ENCODE data around the gene COMMD6.

DNA sequence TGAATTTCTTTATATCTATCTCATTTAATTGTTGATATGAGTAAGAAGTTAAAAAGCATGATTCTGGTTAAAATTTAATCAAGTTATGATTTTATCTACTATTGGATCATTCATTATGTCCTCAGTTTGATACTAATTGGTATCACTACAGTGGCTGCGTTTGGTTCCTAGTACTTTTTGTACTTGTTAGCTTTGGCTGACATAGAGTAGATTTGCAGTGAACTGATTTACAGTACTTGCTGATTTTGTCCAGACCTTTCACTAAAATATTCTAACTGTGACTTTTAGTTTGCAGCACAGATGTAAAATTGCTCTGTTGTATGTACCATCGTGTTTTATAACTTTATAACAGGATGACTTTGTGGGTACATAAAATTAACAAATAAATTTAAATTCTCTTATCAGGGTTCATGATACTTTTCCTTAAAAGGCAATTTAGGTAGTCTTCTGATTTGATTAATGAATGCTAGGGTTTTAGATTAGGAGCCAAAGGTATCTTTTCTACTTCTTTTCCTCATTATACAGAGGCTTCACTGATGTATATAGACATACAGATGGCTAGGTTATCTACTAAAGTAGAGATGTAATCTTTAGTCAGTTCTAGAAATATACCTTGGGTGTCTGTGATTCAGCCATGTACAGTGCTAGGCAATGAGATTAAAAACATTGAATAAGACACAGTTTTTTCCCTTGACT, 20.7 kb upstream of the COMMD6 start:
- TF ChIP-seq, protein P1, sequence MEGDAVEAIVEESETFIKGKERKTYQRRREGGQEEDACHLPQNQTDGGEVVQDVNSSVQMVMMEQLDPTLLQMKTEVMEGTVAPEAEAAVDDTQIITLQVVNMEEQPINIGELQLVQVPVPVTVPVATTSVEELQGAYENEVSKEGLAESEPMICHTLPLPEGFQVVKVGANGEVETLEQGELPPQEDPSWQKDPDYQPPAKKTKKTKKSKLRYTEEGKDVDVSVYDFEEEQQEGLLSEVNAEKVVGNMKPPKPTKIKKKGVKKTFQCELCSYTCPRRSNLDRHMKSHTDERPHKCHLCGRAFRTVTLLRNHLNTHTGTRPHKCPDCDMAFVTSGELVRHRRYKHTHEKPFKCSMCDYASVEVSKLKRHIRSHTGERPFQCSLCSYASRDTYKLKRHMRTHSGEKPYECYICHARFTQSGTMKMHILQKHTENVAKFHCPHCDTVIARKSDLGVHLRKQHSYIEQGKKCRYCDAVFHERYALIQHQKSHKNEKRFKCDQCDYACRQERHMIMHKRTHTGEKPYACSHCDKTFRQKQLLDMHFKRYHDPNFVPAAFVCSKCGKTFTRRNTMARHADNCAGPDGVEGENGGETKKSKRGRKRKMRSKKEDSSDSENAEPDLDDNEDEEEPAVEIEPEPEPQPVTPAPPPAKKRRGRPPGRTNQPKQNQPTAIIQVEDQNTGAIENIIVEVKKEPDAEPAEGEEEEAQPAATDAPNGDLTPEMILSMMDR (conservative IDR thresholded peaks at IDR 0.05): no peak
- TF ChIP-seq EZH2 (IDR thresholded peaks at IDR 0.05; ENCODE audit: low read depth): no peak

Data from PC-9 (cell line).